22Rv1 (cell line): ENCODE data around the gene SLC6A3.
A peak's percentile ranks its signal among the peaks of the same experiment; 100 is the strongest.

Experiments used
- H3K27ac ChIP-seq: fragments of 450-650 bp; 2 replicates; pipeline ENCODE4 v1.5.1; 2017
- ZFX ChIP-seq: fragments of 450-650 bp; IDR thresholded peaks from 2 replicates; pipeline ENCODE4 v1.6.1; 2017; ENCODE audit warnings: antibody characterized with exemption, borderline replicate concordance
- TF ChIP-seq, protein P1 (sequence below): fragments of 450-650 bp; IDR thresholded peaks from 2 replicates; pipeline ENCODE4 v1.5.1; 2017; ENCODE audit warnings: mild to moderate bottlenecking

The SLC6A3 gene

DNA sequence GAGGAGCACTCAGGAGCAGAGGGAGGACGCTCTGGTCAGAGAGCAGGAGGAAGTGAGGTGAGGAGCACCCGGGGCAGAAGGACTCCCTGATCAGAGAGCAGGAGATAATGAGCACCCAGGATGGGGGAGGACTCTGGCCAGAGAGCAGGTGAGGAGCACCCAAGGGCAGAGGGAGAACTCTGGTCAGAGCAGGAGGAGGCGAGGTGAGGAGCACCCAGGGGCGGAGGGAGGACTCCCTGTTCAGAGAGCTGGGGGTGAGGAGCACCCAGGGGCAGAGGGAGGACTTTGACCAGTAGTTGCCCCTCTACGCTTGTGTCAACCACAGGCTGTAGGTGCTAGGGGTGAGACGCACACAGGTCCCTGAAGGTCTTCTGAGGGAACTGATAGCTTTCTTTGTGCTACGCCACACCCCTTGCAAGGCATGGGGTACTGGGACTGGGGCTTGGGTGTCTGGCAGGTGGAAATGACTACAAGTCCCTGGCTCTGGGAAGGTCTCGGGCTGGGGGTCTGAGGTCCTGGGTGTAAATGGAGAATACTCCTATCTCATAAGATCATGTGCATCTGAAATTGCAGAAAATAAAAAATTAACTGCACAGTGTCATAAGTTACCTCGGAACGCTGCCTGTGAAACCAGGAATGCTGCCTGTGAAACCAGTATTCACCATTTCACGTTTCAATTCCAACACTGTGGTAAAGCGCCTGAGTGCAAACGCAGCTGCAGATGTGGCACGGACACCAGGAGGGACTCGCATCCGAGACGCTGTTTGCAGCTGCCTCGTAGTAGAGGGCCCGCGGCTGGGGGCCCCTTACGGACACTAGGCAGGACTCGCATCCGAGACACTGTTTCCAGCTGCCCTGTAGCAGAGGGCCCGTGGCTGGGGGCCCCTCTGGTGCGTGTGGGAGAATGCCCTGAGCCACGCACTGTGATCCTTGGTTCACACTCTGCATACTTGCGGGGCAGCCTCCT lies 27.0 kb upstream of the SLC6A3 start:
- TF ChIP-seq, protein P1, sequence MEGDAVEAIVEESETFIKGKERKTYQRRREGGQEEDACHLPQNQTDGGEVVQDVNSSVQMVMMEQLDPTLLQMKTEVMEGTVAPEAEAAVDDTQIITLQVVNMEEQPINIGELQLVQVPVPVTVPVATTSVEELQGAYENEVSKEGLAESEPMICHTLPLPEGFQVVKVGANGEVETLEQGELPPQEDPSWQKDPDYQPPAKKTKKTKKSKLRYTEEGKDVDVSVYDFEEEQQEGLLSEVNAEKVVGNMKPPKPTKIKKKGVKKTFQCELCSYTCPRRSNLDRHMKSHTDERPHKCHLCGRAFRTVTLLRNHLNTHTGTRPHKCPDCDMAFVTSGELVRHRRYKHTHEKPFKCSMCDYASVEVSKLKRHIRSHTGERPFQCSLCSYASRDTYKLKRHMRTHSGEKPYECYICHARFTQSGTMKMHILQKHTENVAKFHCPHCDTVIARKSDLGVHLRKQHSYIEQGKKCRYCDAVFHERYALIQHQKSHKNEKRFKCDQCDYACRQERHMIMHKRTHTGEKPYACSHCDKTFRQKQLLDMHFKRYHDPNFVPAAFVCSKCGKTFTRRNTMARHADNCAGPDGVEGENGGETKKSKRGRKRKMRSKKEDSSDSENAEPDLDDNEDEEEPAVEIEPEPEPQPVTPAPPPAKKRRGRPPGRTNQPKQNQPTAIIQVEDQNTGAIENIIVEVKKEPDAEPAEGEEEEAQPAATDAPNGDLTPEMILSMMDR, result no peak
- no peak for TF ChIP-seq ZFX
- H3K27ac ChIP-seq, result no peak overlapping the region

DNA sequence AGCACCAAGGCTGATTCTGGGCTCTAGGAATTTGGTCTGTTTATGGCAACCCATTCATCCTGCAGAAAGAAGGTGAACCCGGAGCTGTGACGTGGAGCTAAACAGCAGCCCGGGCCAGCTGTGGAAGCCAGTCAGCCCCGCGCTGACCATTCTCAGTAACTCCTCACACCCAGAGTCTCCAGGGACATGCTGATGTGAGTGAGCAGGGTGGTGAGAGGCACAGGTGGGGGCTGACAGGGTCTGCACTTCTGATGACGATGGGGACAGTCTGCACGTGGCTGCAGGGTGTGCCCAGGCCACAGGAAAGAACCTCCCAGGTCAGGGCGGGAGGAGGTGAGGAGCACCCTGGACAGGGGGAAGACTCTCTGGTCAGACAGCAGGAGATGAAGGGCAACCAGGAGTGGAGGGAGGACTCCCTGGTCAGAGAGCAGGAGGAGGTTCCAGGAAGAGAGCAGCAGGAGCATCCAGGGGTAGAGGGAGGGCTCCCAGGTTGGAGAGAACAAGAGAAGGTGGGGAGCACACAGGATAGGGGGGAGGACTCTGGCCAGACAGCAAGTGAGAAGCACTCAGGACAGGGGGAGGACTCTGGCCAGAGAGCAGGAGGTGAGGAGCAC lies 26.1 kb upstream of the SLC6A3 start:
- H3K27ac ChIP-seq, result no peak overlapping the region
- TF ChIP-seq, protein P1, result no peak
- no peak for TF ChIP-seq ZFX

- no peak for TF ChIP-seq ZFX
- TF ChIP-seq, protein P1, result no peak
- H3K27ac ChIP-seq, result no peak overlapping the region
Observed at GRCh38 chr5:1470762-1471211, 25.5 kb upstream of the SLC6A3 start.

DNA sequence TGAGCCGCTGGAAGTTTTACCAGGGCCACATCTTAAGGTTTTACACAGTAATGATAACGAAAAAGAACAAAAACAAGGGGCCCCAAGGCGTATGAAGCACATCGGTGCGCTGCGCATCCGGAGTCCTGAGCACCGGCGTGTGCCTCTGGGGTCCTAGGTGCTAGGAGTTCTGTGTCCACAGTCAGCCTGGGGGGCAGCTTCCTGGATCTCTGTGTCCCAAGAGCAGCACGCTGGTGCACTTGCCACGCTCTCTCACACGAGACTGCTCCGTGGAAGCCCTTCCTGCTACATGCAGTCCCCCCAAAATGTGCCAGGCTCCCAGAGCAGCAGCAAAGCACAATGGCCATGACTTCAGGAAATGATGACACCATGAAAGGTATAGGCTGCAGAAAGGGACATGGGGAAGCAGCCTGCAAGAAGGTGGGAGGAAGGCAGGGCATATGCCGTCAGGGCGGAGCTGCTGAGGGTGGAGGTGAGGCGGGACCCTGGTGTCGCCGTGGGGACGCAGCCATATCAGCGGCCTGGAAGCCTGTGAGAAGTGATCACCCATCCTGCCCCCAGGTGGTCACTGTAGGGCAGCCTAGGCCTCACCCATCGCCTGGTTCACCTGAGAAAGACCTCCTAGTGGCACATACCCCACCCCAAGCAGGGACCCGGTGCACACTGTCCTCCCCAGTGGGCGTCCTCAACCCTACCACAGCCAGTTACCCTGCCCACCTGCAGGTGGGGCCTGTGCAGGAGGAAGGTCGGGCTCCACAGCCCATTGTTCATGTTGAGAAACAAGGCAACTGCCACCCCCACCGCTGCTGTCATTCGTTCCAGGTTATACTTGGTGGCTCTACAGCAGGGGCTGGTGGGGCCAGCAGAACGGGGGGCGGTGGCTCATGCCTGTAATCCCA lies 23.6 kb upstream of the SLC6A3 start:
- no peak for TF ChIP-seq ZFX
- TF ChIP-seq, protein P1, result peak; percentile 48
- H3K27ac ChIP-seq, result no peak overlapping the region

DNA sequence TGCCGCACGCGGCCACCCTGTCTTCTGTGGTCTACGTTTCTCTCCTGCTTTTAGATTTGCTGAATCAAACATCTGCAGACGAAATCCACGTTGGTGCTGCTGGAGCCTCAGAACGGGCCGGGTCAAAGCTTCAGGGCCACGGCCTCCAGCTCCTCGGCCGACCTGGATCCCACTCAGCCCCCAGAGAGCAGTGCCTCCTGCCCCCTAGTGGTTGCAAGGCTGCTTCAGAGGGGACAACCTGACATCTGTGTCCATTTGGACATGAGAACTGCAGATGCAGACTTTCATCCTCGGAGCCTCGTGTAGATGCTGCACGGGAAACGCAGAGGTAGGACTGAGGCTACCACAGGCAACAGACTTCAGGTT lies 23.0 kb upstream of the SLC6A3 start:
- no peak overlapping the region for H3K27ac ChIP-seq

More for the DNA sequence above, 23.0 kb upstream of the SLC6A3 start:
- TF ChIP-seq, protein P1, result peak; percentile 83
- TF ChIP-seq ZFX, result no peak
